Measurements from ENCODE around the gene RNF123.
"Not testable (repeated sequence)": the region's sequence is repeated elsewhere in the genome, so short reads cannot be mapped to it uniquely, and the experiment has no call there.

RNF123 gene

DNA sequence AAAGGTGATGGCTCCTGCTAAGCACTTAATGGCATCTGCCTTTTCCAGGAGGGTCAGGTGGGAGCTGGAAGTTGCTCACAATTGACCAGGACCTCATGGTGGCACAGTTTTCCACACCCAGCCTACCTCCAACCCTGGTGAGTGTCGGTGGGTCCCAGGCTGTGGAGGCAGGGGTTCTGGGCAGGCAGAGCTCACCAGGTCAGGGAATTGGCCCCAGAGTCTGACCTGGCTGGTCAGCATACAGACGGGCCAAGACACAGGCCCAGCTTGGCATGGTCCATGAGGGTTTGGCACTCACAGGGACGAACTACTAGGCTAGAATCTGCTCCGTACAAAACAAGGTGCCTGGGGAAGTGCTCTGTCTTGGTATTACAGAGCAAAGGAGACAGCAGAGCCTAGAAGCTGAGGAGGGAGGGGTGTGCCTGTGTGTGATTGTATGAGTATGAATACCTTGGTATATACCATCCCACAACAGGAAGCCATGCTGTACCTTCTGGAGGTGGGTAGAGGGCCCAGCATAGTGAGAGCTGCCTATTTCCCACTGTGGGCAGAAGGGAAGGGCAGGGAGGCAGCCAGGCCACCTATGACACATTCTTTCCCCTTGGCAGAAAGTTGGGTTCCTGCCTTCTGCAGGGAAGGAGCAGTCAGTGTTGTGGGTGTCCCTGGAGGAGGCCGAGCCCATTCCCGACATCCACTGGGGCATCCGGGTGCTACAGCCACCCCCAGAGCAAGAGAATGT, 8.7 kb upstream of the RNF123 start:
- no peak overlapping the region for H3K27ac ChIP-seq
- H3K4me3 ChIP-seq, result no peak overlapping the region
- DNase-seq (ENCODE audit: low spot score), result no peak
- TF ChIP-seq, protein P1, sequence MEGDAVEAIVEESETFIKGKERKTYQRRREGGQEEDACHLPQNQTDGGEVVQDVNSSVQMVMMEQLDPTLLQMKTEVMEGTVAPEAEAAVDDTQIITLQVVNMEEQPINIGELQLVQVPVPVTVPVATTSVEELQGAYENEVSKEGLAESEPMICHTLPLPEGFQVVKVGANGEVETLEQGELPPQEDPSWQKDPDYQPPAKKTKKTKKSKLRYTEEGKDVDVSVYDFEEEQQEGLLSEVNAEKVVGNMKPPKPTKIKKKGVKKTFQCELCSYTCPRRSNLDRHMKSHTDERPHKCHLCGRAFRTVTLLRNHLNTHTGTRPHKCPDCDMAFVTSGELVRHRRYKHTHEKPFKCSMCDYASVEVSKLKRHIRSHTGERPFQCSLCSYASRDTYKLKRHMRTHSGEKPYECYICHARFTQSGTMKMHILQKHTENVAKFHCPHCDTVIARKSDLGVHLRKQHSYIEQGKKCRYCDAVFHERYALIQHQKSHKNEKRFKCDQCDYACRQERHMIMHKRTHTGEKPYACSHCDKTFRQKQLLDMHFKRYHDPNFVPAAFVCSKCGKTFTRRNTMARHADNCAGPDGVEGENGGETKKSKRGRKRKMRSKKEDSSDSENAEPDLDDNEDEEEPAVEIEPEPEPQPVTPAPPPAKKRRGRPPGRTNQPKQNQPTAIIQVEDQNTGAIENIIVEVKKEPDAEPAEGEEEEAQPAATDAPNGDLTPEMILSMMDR (IDR thresholded peaks at IDR 0.05), result no peak

DNA sequence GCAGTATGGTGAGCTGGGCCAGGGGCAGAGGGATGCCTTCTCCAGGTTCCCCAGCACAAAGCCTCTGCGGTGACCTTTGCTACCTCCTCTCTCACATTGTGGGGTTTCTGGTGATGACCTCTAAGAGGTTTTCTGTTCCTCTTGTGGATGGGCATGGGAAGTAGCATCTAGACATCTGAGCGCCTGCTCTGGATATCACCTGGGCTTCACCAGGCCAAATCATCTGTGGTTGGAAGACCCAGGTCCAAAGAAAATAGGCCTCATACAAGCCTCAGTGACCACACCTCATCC, 8.2 kb upstream of the RNF123 start:
- TF ChIP-seq, protein P1 (IDR thresholded peaks at IDR 0.05), result no peak

DNA sequence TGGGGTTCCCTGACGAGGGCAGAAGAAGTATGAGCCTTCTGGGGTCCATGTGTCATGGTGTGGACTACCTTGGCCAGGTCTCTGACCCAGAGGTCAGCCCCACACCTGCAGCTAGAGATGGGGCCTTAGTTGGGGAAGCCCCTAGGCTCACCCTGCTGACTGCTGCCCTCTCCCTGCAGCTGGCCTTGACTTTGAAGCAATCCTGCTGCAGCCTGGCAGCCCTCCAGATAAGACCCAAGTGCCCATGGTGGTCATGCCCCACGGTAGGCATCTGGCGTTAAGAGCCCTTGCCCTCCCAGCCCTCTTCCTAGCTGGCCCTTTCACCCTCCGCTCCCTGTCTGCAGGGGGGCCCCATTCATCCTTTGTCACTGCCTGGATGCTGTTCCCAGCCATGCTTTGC, 7.8 kb upstream of the RNF123 start:
- DNase-seq (ENCODE audit: low spot score), result no peak
- no peak overlapping the region for H3K4me3 ChIP-seq
- H3K27ac ChIP-seq, result no peak overlapping the region
- TF ChIP-seq, protein P1 (IDR thresholded peaks at IDR 0.05), result no peak

More for the DNA sequence above, 8.2 kb upstream of the RNF123 start:
- Histone ChIP-seq H3K27ac (no peak overlapping the region), H3K4me3 (no peak overlapping the region)
- DNase-seq (ENCODE audit: low spot score), result no peak

DNA sequence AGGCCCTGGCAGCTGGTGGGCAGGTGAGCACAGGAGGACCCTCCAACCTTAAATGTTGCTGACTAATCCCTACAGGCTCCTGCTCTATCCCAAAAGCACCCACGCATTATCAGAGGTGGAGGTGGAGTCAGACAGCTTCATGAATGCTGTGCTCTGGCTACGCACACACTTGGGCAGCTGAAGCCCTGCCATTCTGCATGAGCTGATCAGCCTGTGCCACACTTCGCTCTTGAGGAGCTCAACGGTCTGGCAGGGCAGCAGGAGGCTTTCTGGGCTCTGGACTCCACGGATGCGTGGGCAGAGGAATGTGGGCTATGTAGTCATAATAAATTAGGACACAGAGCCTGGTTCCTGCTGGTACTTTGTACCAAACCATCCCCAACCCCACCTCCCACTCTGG, 6.2 kb upstream of the RNF123 start:
- no peak for DNase-seq (ENCODE audit: low spot score)

DNA sequence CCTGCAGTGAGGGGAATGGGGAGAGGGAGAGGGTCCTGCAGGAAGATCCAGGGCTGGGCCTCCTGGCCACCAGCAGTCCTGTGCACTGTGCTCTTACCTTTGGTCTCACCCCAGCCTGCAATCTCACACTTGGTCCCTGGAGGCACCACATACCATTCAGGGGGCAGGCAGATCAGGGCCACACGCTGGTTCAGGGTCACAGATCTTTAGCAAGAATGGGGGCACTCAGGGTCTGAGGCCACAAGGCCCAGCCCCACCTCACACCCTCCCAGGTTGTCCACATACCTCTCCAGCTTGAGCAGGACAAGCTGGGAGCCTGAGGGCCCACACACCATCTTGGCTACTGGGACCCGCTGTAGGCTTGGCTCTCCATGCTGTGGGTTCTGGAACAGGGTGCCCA, 4.9 kb upstream of the RNF123 start:
- DNase-seq (ENCODE audit: low spot score); H3K27ac ChIP-seq; H3K4me3 ChIP-seq: not testable (repeated sequence)

More for the DNA sequence above, 6.2 kb upstream of the RNF123 start:
- TF ChIP-seq, protein P1 (IDR thresholded peaks at IDR 0.05), result no peak
- H3K4me3 ChIP-seq, result no peak overlapping the region
- H3K27ac ChIP-seq, result no peak overlapping the region

DNA sequence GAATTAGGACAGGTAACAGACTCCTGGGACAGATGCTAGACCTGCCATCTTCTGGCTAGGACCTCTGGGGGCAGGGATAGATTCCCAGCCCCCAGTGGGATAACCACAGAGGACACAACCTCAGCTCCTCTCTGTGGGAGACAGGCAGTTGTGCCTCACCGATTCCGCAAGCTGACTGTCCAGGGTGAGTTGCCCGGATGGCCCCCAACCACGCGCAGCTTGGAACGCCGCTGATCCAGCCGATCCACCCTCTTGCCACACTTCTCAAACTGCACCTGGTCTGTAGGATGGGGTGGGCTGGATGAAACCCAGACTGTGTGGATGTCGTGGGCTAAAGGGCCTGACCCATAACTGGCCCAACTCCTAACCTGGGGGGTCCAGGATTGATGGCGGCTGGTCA, 4.3 kb upstream of the RNF123 start:
- H3K4me3 ChIP-seq; H3K27ac ChIP-seq; DNase-seq (ENCODE audit: low spot score): not testable (repeated sequence)

DNA sequence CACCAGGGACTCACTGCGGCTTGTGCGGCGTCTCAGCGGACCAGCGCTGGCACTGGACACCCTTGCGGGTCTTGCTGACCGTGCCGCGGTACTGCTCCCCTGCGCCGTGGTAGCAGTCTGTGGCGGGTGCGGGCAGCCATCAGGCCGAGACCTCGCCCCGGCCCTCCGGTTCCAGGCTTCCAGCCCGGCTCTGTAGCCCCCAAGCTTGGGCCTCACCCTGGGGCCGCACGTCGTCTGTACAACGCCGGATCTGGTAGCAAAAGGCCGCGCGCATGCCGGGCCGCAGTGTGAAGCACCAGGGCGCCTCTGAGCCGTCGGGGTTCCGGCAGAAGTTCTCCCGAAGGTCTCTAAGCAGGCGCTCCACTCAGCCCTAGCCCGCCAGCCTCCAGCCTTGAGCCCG, 3.5 kb upstream of the RNF123 start:
- H3K4me3 ChIP-seq, result peak overlapping the region; percentile 63
- not testable (repeated sequence) for H3K27ac ChIP-seq; DNase-seq (ENCODE audit: low spot score)

DNA sequence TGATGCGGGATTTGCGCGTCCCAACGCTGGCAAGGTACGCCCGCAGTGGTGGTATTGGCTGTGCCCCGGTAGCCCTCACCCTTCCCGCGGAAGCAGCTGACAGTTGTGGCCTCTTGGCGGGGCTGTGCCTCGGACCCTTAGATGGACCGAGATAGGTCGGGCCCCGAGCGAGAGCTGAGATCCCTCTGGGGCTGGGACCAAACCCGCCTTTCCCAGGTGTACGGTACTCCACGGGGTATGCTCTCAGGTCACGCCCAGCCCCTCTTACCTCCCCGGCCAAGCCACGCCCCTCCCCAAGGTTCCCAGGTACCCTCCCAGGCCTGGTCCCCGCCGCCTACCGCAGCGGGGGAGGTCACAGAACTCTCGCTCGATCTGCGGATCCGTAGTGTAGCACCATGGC, 3.0 kb upstream of the RNF123 start:
- DNase-seq (ENCODE audit: low spot score); H3K27ac ChIP-seq: not testable (repeated sequence)
- H3K4me3 ChIP-seq, result peak overlapping the region; percentile 63

DNA sequence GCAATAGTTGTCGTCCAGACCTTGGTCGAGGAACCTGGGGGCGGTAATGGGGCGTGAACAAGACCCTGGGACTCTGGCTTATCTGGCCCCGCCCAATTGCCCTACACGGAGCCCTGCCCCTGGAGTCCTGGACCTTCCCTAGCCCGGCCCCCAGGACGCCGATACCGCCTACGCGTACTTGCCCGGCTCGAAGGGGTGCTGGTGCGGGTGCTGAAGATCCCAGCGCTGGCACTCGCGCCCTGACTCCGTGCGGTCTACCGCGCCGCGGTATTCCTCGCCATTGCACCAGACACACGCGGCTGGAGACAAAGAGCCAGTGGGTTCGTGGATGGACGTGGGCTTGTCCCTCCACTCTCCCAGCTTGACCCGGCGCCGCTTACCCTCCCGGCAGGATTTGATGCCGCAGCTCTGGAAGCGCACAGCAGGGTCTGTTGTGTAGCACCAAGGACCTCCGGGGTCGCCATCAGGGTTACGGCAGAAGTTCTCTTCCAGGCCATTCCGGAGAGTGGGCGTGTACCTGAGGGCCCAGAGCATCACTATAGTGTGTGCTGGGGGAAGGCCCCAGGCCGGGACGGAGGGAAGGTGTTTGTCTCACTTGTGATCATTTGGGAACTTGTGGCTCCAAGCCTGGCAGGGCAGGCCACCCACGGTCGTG, 2.5 kb upstream of the RNF123 start:
- H3K27ac ChIP-seq, result peak overlapping the region in 1 of 2 donors; percentile 32
- not testable (repeated sequence) for DNase-seq (ENCODE audit: low spot score)
- peak overlapping the region; percentile 63 for H3K4me3 ChIP-seq

DNA sequence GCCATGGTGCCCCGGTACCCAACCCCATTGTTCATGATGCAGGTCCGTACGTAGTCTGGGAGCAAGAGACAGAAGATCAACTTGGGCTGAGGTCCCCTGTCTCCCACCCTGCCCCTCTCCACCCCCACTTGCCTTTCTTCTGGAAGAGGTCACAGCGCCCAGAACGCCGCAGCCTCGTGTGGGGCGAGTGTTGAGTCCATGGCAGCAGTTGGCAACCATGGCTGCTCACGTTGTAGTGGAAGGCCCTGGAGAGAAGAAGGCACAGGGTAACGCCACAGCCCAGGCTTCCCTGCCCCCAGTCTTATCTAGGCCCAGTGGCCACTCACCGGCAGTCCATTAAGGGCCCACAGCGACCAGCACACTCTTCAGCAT, 1.9 kb upstream of the RNF123 start:
- Histone ChIP-seq H3K27ac (peak overlapping the region in 1 of 2 donors; percentile 32), H3K4me3 (peak overlapping the region; percentile 63)

DNA sequence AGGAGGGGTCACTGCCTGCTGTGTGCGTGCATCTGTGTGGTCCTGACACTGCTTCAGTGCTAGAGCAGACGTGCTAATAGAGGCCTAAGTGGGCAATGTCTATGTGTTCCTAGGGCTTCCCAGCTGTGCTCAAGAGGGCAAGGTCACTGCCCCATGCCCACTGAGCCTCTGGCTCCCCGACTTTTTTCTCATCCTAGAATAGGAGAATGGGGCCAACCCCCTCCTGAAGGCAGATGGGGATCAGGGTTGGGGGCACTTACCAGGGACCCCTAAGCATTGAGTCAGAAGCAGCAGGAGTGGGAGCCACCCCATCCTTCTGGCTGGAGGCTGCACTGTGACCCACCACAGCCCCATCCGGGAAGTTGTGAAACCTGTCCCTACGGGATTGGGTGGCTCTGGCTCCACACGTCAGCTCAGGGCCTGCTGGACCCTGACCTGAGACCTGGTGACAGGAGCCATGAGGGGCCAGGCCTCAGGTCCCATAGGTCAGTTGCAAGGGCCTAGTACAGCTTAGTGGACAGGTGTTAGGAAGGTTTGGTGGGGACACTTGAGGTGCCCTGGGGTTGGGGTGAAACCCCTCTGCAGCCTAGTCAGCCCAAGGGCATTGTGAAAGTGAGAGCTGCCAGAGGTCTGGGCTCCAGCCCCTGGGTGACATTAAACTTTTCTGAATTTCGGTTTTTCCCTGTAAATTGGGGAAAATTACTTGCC, 865 bp upstream of the RNF123 start:
- H3K4me3 ChIP-seq, result peak overlapping the region; percentile 85
- not testable (repeated sequence) for DNase-seq (ENCODE audit: low spot score)
- peak overlapping the region; percentile 50 to 76 for H3K27ac ChIP-seq

More for the DNA sequence above, 1.9 kb upstream of the RNF123 start:
- not testable (repeated sequence) for DNase-seq (ENCODE audit: low spot score)

DNA sequence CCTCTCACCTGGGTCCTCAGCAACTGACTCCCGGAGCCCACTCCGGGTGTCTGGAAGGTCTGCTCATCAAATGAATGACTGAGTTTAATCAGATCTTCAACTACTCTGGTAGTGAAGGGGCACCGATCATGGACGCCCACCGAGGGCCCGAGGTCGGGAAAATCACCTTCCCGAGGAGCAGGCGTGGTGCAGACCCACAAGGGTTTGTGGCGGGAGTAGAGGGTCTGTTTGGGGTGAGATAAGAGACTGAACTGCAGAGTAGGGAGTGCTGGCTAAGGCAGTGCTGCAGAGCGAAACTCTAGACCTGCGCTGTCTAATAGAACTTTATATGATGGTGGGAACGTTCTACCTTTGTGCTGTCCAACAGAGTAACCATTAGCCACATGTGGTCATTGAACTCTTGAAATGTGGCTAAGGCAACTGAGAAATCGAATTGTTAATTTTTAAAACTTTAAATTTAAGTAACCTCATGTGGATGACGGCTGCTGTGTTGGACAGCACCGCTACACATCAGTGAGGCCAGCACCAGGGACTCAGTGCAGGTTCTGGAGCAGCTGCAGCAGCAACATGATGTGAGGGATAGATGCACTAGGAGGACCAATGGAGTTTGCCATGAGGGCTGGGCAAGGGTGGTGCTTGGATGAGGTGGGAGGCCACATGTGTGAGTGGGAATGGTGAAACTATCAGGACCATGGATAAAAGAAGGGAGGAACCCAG, 709 bp downstream of the RNF123 start:
- Histone ChIP-seq H3K4me3 (peak overlapping the region; percentile 85), H3K27ac (peak overlapping the region; percentile 50 to 76)
- DNase-seq (ENCODE audit: low spot score), result not testable (repeated sequence)

DNA sequence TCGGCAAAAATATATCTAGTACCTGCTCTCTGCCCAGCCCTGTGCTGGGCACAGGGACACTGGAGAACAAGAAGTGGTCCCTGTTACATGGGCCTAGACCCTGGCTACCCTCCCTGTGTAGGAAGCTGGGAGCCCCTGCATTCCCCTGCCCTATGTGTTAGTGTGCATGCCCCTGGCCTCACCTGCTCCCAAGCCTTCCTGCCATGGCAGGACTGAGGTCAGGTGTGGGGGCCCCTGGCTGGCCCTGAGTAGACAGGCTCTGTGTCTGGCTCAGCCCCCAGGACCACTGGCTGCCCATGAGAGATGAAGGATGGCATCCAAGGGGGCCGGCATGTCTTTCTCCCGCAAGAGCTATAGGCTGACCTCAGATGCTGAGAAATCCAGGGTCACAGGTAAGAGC, 1.5 kb downstream of the RNF123 start:
- not testable (repeated sequence) for DNase-seq (ENCODE audit: low spot score); H3K27ac ChIP-seq
- H3K4me3 ChIP-seq, result peak overlapping the region; percentile 2

DNA sequence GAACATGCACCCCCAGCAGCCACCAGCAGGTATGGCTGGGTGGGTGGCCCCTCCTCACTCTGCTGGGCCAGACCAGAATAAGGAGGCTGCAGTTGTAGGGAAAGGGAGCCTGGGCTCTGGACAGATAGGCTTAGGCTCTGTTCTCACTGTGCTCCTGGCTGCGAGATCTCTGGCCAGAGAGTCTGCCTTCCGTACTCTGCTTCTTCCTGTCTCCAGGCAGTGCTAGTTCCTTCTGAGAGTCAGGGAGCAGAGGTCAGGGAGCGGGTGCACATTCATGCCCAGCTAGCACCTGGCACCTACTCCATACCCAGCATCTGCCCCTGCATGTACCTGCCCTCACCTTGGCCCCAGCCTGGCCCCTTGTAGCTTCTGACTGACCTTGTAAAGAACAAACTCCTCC, 2.1 kb downstream of the RNF123 start:
- H3K4me3 ChIP-seq; DNase-seq (ENCODE audit: low spot score); H3K27ac ChIP-seq: not testable (repeated sequence)

Data from coronary artery (tissue), 2 donors.